Measurements from ENCODE around the gene ATP8A2. TPM values are rescaled to one million over a fixed set of nuclear protein-coding genes. Genes with fewer than 3 reads are reported as not detected.

ATP8A2 gene
- total and polyA plus RNA-seq, 3 donors from 2014 or later: 14.2 to 38.3 (median 16.5) TPM

DNA sequence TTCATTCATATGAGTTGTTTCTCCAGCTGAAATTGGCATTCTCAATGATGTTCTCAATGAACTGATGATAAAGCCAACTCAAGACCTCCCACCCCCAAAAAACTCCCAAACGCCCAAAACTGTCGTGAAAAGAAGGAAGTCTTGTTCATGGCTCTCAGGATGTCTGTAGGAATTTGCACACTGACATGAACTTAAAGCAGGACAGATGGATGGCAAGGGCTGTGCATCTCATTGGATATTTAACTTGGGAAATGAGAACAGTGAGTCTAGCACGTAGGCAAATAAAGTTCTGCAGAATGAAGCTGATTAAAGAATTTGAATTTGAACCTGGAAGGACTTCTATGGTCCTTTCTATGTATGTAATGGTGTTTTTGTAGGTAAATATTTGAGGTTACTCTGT, 374.4 kb downstream of the ATP8A2 start:
- no peak for DNase-seq
- no peaks in the 10 kb centered on the region for H3K9me3 ChIP-seq
- H3K27me3 ChIP-seq: no peaks in the 10 kb centered on the region
- TF ChIP-seq POLR2A (IDR thresholded peaks at IDR 0.05) (no peak), CTCF (IDR thresholded peaks at IDR 0.05) (no peak)
- H3K27ac ChIP-seq: no peak overlapping the region
- 86 to 89% methylated on average over 3 of the region's 3 CpGs for WGBS, 2 donors
- intact Hi-C loops (cut with DNase I; ENCODE audit: low total_unique reads): no loop called here
- no peaks in the 10 kb centered on the region for H3K36me3 ChIP-seq (ENCODE audit: low read depth, missing control alignments)
- H3K4me3 ChIP-seq: no peak overlapping the region
- no peaks in the 10 kb centered on the region for H3K4me1 ChIP-seq

GRCh38 chr13:25752957-25753551, 381.3 kb downstream of the ATP8A2 start:
- WGBS, 2 donors: 58 to 64% methylated on average over 8 of the region's 8 CpGs
- H3K27ac ChIP-seq: no peak overlapping the region
- peaks cover 6% of the 10 kb centered on the region for H3K4me1 ChIP-seq
- H3K36me3 ChIP-seq (ENCODE audit: low read depth, missing control alignments): no peaks in the 10 kb centered on the region
- H3K27me3 ChIP-seq: no peaks in the 10 kb centered on the region
- no peak for TF ChIP-seq CTCF (IDR thresholded peaks at IDR 0.05)
- no peak for TF ChIP-seq POLR2A (IDR thresholded peaks at IDR 0.05)
- H3K9me3 ChIP-seq: no peaks in the 10 kb centered on the region
- peak; percentile 44 for DNase-seq
- H3K4me3 ChIP-seq: no peak overlapping the region
- intact Hi-C loops (cut with DNase I; ENCODE audit: low total_unique reads): no loop called here

GRCh38 chr13:25753976-25754375, 382.2 kb downstream of the ATP8A2 start:
- H3K4me1 ChIP-seq: peaks cover 6% of the 10 kb centered on the region
- no peaks in the 10 kb centered on the region for H3K9me3 ChIP-seq
- no peaks in the 10 kb centered on the region for H3K36me3 ChIP-seq (ENCODE audit: low read depth, missing control alignments)
- no peaks in the 10 kb centered on the region for H3K27me3 ChIP-seq
- intact Hi-C loops (cut with DNase I; ENCODE audit: low total_unique reads): no loop called here
- WGBS, 2 donors: 57 to 65% methylated on average over 7 of the region's 7 CpGs
- DNase-seq: no peak
- H3K4me3 ChIP-seq: no peak overlapping the region
- TF ChIP-seq CTCF (IDR thresholded peaks at IDR 0.05): no peak
- TF ChIP-seq POLR2A (IDR thresholded peaks at IDR 0.05): no peak
- H3K27ac ChIP-seq: no peak overlapping the region

- Histone ChIP-seq H3K4me1 (peaks cover 6% of the 10 kb centered on the region), H3K27ac (no peak overlapping the region), H3K27me3 (no peaks in the 10 kb centered on the region), H3K36me3 (ENCODE audit: low read depth, missing control alignments) (no peaks in the 10 kb centered on the region), H3K9me3 (no peaks in the 10 kb centered on the region), H3K4me3 (no peak overlapping the region)
- no peak for DNase-seq
- TF ChIP-seq CTCF (IDR thresholded peaks at IDR 0.05): no peak
- TF ChIP-seq POLR2A (IDR thresholded peaks at IDR 0.05): no peak
- WGBS, 2 donors: 95 to 98% methylated on average over 5 of the region's 5 CpGs
- intact Hi-C loops (cut with DNase I; ENCODE audit: low total_unique reads): no loop called here
Measured at GRCh38 chr13:25756251-25756650, 384.5 kb downstream of the ATP8A2 start.

GRCh38 chr13:25756912-25757311, 385.1 kb downstream of the ATP8A2 start:
- TF ChIP-seq POLR2A (IDR thresholded peaks at IDR 0.05) (no peak), CTCF (IDR thresholded peaks at IDR 0.05) (no peak)
- DNase-seq: no peak
- Histone ChIP-seq H3K4me3 (no peak overlapping the region), H3K27me3 (no peaks in the 10 kb centered on the region), H3K27ac (no peak overlapping the region), H3K9me3 (no peaks in the 10 kb centered on the region), H3K36me3 (ENCODE audit: low read depth, missing control alignments) (no peaks in the 10 kb centered on the region), H3K4me1 (peaks cover 6% of the 10 kb centered on the region)
- intact Hi-C loops (cut with DNase I; ENCODE audit: low total_unique reads): no loop called here
- 89 to 91% methylated on average over 8 of the region's 8 CpGs for WGBS, 2 donors

Measured in testis (tissue), 3 donors.